Measurements from ENCODE around the gene ALOX12B. TPM values are rescaled to one million over a fixed set of nuclear protein-coding genes. Genes with fewer than 3 reads are reported as not detected.

Gene ALOX12B
- total and polyA plus RNA-seq, 4 donors = not detected

GRCh38 chr17:8072341-8072728 is 15.2 kb downstream of the ALOX12B start (continued):
- no peak for TF ChIP-seq ZBTB33 (IDR thresholded peaks at IDR 0.05)
- TF ChIP-seq JUND (IDR thresholded peaks at IDR 0.05) = no peak
- TF ChIP-seq MAX (IDR thresholded peaks at IDR 0.05) = no peak
- no peak for TF ChIP-seq EGR1 (IDR thresholded peaks at IDR 0.05; ENCODE audit: low read depth in 2 of 2)

- TF ChIP-seq NR2F2 (IDR thresholded peaks at IDR 0.05) = no peak
- no peak for TF ChIP-seq JUND (IDR thresholded peaks at IDR 0.05)
- no peak for TF ChIP-seq MAX (IDR thresholded peaks at IDR 0.05)
- TF ChIP-seq HNF4G (IDR thresholded peaks at IDR 0.05) = no peak
- TF ChIP-seq FOXA1 (IDR thresholded peaks at IDR 0.05) = no peak
- no peak for TF ChIP-seq GABPA (IDR thresholded peaks at IDR 0.05 in 1 of 2, conservative IDR thresholded peaks at IDR 0.05 in 1 of 2)
- no peak for TF ChIP-seq EGR1 (IDR thresholded peaks at IDR 0.05; ENCODE audit: low read depth in 2 of 2)
- TF ChIP-seq YY1 (IDR thresholded peaks at IDR 0.05) = no peak
- TF ChIP-seq CTCF (IDR thresholded peaks at IDR 0.05; ENCODE audit: low read depth, low read length, missing input control) = no peak
- TF ChIP-seq ATF3 (IDR thresholded peaks at IDR 0.05) = no peak
- TF ChIP-seq RXRA (IDR thresholded peaks at IDR 0.05) = no peak
- no peak for TF ChIP-seq HNF4A (conservative IDR thresholded peaks at IDR 0.05)
- no peak for TF ChIP-seq TAF1 (conservative IDR thresholded peaks at IDR 0.05)
- DNase-seq (ENCODE audit: low spot score) = no peak
- H3K4me3 ChIP-seq (ENCODE audit: low read depth in 1 of 3, low read length in 3 of 3) = no peak overlapping the region
- peaks cover 4 to 20% (median 6%) of the 10 kb centered on the region in 4 donors for H3K4me1 ChIP-seq (ENCODE audit: control insufficient read depth in 4 of 4, insufficient read depth in 4 of 4, low read length in 3 of 4)
- no peaks in the 10 kb centered on the region for H3K9me3 ChIP-seq (ENCODE audit: control insufficient read depth in 4 of 4, low read length in 3 of 4)
- H3K36me3 ChIP-seq (ENCODE audit: control insufficient read depth in 4 of 4, insufficient read depth in 3 of 4, low read depth in 1 of 4, low read length in 3 of 4) = no peaks in the 10 kb centered on the region
- H3K27me3 ChIP-seq (ENCODE audit: control insufficient read depth in 4 of 4, insufficient read depth in 4 of 4, low read length in 3 of 4) = peaks cover 0 to 36% (median 17%) of the 10 kb centered on the region in 4 donors
- no peak overlapping the region for H3K27ac ChIP-seq (ENCODE audit: low read depth in 1 of 2, low read length in 2 of 2)
- WGBS = 89% methylated on average over 12 of the region's 12 CpGs
- no peak overlapping the region for H3K9ac ChIP-seq (ENCODE audit: low read depth in 1 of 2, low read length in 2 of 2)
Measured at GRCh38 chr17:8071496-8071895, 16.0 kb downstream of the ALOX12B start.

- H3K27me3 ChIP-seq (ENCODE audit: control insufficient read depth in 4 of 4, insufficient read depth in 4 of 4, low read length in 3 of 4) = peaks cover 3 to 41% (median 12%) of the 10 kb centered on the region in 4 donors
- TF ChIP-seq ZBTB33 (IDR thresholded peaks at IDR 0.05) (no peak), HNF4A (conservative IDR thresholded peaks at IDR 0.05) (no peak), EGR1 (IDR thresholded peaks at IDR 0.05; ENCODE audit: low read depth in 2 of 2) (no peak), CTCF (IDR thresholded peaks at IDR 0.05; ENCODE audit: low read depth, low read length, missing input control) (no peak), ATF3 (IDR thresholded peaks at IDR 0.05) (no peak), REST (IDR thresholded peaks at IDR 0.05) (no peak), SP1 (IDR thresholded peaks at IDR 0.05) (no peak), RAD21 (IDR thresholded peaks at IDR 0.05) (no peak), NR2F2 (IDR thresholded peaks at IDR 0.05) (no peak), FOXA2 (IDR thresholded peaks at IDR 0.05) (no peak)
Measured at GRCh38 chr17:8069587-8069860, 18.0 kb downstream of the ALOX12B start.

More at GRCh38 chr17:8069587-8069860, 18.0 kb downstream of the ALOX12B start:
- DNase-seq (ENCODE audit: low spot score) = no peak
- 77% methylated on average over 3 of the region's 3 CpGs for WGBS
- H3K4me1 ChIP-seq (ENCODE audit: control insufficient read depth in 4 of 4, insufficient read depth in 4 of 4, low read length in 3 of 4) = peaks cover 4 to 20% (median 6%) of the 10 kb centered on the region in 4 donors
- no peaks in the 10 kb centered on the region for H3K9me3 ChIP-seq (ENCODE audit: control insufficient read depth in 4 of 4, low read length in 3 of 4)
- H3K27ac ChIP-seq (ENCODE audit: low read depth in 1 of 2, low read length in 2 of 2) = no peak overlapping the region
- H3K36me3 ChIP-seq (ENCODE audit: control insufficient read depth in 4 of 4, insufficient read depth in 3 of 4, low read depth in 1 of 4, low read length in 3 of 4) = no peaks in the 10 kb centered on the region
- no peak overlapping the region for H3K9ac ChIP-seq (ENCODE audit: low read depth in 1 of 2, low read length in 2 of 2)
- H3K4me3 ChIP-seq (ENCODE audit: low read depth in 1 of 3, low read length in 3 of 3) = no peak overlapping the region

Data from liver (tissue), 9 donors.